Measurements from ENCODE around the gene NFIB. TPM values are rescaled to one million over a fixed set of nuclear protein-coding genes. Genes with fewer than 3 reads are reported as not detected.

Gene NFIB
- polyA plus RNA-seq, 3 donors = not detected

DNA sequence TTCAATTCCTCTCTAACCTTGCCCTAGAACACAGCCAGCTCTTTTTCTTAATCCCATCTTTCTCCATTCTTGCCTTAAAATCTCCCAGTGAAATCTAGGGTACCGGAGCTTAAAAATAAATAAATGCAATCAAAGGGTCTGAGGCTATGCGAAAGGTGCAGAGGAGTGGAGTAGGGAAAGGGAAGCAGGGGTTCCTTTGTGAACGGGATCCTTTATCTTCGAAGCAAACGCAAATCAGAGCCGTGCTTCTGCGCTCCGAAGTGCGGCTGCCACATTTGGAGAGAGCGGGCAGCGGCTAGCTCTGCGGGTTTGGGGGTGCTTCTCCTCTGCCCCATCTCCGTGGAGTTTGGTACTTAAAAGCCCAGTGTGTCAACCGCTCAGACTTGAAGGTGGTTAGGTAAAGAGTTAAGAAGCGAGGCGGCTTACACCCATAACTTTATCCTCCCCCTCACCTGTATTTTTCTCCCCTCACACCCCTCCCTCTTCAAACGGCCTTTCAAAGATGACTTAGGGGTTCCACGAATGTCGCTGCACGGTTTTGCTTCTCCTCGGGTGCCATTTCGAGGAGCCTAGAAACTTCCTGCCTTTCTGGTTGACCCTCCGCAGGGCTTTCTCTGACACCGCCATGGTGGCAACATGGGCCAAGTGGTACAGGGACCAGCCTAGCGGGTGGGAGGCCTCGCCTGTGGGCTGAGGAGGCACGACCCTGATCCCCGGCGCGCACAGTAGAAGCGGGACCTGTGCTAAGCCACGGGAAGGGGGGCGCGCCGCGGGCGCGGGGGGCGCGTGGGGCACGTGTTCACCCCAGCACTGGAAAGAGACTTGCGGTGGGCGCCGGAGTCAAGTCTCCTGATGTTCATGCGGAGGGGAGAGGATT lies 31.7 kb upstream of the NFIB start:
- H3K9me3 Mint-ChIP-seq = peaks cover 0 to 16% (median 7%) of the 10 kb centered on the region in 7 donors
- no peak overlapping the region for H3K27ac Mint-ChIP-seq
- H3K4me3 Mint-ChIP-seq = peak overlapping the region in 1 of 2 donors; percentile 85
- no peaks in the 10 kb centered on the region for H3K36me3 Mint-ChIP-seq
- no peak overlapping the region for H3K27ac ChIP-seq (ENCODE audit: low read depth in 1 of 2, low read length in 2 of 2)
- intact Hi-C loops (cut with micrococcal nuclease) = no loop called here
- 5% methylated on average over 28 of the region's 45 CpGs for WGBS (ENCODE audit: insufficient coverage)
- DNase-seq = no peak
- no peaks in the 10 kb centered on the region for H3K36me3 ChIP-seq (replicated peaks in 1 of 2; ENCODE audit: control insufficient read depth in 1 of 2, insufficient read depth in 2 of 2, low read length in 2 of 2)
- no peaks in the 10 kb centered on the region for H3K4me1 ChIP-seq (ENCODE audit: control insufficient read depth in 1 of 2, insufficient read depth in 2 of 2, low read length in 2 of 2)
- no peak overlapping the region for H3K9ac ChIP-seq (ENCODE audit: insufficient read depth, low read length, poor library complexity, severe bottlenecking)
- TF ChIP-seq, protein P1, sequence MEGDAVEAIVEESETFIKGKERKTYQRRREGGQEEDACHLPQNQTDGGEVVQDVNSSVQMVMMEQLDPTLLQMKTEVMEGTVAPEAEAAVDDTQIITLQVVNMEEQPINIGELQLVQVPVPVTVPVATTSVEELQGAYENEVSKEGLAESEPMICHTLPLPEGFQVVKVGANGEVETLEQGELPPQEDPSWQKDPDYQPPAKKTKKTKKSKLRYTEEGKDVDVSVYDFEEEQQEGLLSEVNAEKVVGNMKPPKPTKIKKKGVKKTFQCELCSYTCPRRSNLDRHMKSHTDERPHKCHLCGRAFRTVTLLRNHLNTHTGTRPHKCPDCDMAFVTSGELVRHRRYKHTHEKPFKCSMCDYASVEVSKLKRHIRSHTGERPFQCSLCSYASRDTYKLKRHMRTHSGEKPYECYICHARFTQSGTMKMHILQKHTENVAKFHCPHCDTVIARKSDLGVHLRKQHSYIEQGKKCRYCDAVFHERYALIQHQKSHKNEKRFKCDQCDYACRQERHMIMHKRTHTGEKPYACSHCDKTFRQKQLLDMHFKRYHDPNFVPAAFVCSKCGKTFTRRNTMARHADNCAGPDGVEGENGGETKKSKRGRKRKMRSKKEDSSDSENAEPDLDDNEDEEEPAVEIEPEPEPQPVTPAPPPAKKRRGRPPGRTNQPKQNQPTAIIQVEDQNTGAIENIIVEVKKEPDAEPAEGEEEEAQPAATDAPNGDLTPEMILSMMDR (IDR thresholded peaks at IDR 0.05) = no peak
- H3K4me2 ChIP-seq (replicated peaks; ENCODE audit: extremely low read depth, low read length, poor library complexity, severe bottlenecking) = no peak overlapping the region
- no peaks in the 10 kb centered on the region for H3K4me1 Mint-ChIP-seq
- H3K79me2 ChIP-seq (ENCODE audit: insufficient read depth, low read length) = no peaks in the 10 kb centered on the region
- peaks cover 0 to 27% of the 10 kb centered on the region in 2 donors for H3K9me3 ChIP-seq (replicated peaks in 1 of 2; ENCODE audit: control insufficient read depth in 1 of 2, insufficient read depth in 1 of 2, low read length in 2 of 2)
- H4K20me1 ChIP-seq (ENCODE audit: insufficient read depth, low read length) = no peaks in the 10 kb centered on the region
- H2AFZ ChIP-seq (ENCODE audit: insufficient read depth, low read depth, low read length, poor library complexity, severe bottlenecking) = no peak overlapping the region
- peaks cover 6 to 10% (median 6%) of the 10 kb centered on the region in 3 donors for H3K27me3 Mint-ChIP-seq (ENCODE audit: low read depth in 3 of 3)
- H3K27me3 ChIP-seq (ENCODE audit: control insufficient read depth in 2 of 2, insufficient read depth in 2 of 2, low read length in 2 of 2) = peaks cover 63 to 93% of the 10 kb centered on the region in 2 donors
- H3K4me3 ChIP-seq (replicated peaks in 1 of 3; ENCODE audit: low read depth in 2 of 3, low read length in 3 of 3) = no peak overlapping the region

DNA sequence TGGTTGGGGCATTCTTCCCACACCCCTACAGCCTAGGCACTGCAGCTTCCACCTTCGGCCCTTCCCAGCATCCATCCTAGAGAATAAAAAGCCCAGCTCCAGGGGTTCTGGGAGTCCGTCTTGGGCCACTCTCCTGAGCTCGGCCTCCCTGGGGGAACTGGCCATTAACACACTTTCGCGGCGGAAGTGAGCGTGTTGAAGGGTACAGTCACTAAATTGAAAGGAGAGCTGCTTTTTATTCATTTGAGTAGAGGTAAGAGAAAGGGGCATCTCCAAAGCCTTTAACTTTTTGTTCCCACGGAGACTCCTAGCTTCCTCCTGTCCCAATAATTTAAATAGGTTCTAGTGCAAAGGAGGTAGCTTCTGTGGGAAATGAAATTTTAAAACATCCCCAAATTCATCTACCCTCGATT lies 31.0 kb upstream of the NFIB start:
- no peak overlapping the region for H2AFZ ChIP-seq (ENCODE audit: insufficient read depth, low read depth, low read length, poor library complexity, severe bottlenecking)
- H3K27me3 ChIP-seq (ENCODE audit: control insufficient read depth in 2 of 2, insufficient read depth in 2 of 2, low read length in 2 of 2) = peaks cover 56 to 86% of the 10 kb centered on the region in 2 donors
- H3K9me3 ChIP-seq (replicated peaks in 1 of 2; ENCODE audit: control insufficient read depth in 1 of 2, insufficient read depth in 1 of 2, low read length in 2 of 2) = peaks cover 0 to 26% of the 10 kb centered on the region in 2 donors
- Mint-ChIP-seq H3K4me3 (peak overlapping the region in 1 of 2 donors; percentile 63), H3K4me1 (no peaks in the 10 kb centered on the region), H3K27me3 (ENCODE audit: low read depth in 3 of 3) (peaks cover 6 to 10% (median 8%) of the 10 kb centered on the region in 3 donors), H3K36me3 (no peaks in the 10 kb centered on the region), H3K9me3 (peaks cover 0 to 14% (median 7%) of the 10 kb centered on the region in 7 donors), H3K27ac (no peak overlapping the region)
- H3K4me2 ChIP-seq (replicated peaks; ENCODE audit: extremely low read depth, low read length, poor library complexity, severe bottlenecking) = no peak overlapping the region
- 10% methylated on average over 2 of the region's 9 CpGs for WGBS (ENCODE audit: insufficient coverage)
- H3K4me3 ChIP-seq (replicated peaks in 1 of 3; ENCODE audit: low read depth in 2 of 3, low read length in 3 of 3) = no peak overlapping the region
- TF ChIP-seq, protein P1 (IDR thresholded peaks at IDR 0.05) = no peak
- H3K9ac ChIP-seq (ENCODE audit: insufficient read depth, low read length, poor library complexity, severe bottlenecking) = no peak overlapping the region
- H4K20me1 ChIP-seq (ENCODE audit: insufficient read depth, low read length) = no peaks in the 10 kb centered on the region
- no peaks in the 10 kb centered on the region for H3K4me1 ChIP-seq (ENCODE audit: control insufficient read depth in 1 of 2, insufficient read depth in 2 of 2, low read length in 2 of 2)
- intact Hi-C loops (cut with micrococcal nuclease) = no loop called here
- DNase-seq = no peak
- no peaks in the 10 kb centered on the region for H3K79me2 ChIP-seq (ENCODE audit: insufficient read depth, low read length)
- H3K27ac ChIP-seq (ENCODE audit: low read depth in 1 of 2, low read length in 2 of 2) = no peak overlapping the region
- no peaks in the 10 kb centered on the region for H3K36me3 ChIP-seq (replicated peaks in 1 of 2; ENCODE audit: control insufficient read depth in 1 of 2, insufficient read depth in 2 of 2, low read length in 2 of 2)

Measured in CD14-positive monocyte (primary cell).